HG03354 (cell line): ENCODE data around the gene IL12RB2.

Experiments
- ATAC-seq: cut with Tn5 transposase; IDR thresholded peaks from one replicate; pipeline ENCODE4 v1.9.1; 2021; ENCODE audit warnings: mild to moderate bottlenecking; ENCODE audit not compliant: unreplicated experiment, poor library complexity, severe bottlenecking

The IL12RB2 gene, protein sequence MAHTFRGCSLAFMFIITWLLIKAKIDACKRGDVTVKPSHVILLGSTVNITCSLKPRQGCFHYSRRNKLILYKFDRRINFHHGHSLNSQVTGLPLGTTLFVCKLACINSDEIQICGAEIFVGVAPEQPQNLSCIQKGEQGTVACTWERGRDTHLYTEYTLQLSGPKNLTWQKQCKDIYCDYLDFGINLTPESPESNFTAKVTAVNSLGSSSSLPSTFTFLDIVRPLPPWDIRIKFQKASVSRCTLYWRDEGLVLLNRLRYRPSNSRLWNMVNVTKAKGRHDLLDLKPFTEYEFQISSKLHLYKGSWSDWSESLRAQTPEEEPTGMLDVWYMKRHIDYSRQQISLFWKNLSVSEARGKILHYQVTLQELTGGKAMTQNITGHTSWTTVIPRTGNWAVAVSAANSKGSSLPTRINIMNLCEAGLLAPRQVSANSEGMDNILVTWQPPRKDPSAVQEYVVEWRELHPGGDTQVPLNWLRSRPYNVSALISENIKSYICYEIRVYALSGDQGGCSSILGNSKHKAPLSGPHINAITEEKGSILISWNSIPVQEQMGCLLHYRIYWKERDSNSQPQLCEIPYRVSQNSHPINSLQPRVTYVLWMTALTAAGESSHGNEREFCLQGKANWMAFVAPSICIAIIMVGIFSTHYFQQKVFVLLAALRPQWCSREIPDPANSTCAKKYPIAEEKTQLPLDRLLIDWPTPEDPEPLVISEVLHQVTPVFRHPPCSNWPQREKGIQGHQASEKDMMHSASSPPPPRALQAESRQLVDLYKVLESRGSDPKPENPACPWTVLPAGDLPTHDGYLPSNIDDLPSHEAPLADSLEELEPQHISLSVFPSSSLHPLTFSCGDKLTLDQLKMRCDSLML

DNA sequence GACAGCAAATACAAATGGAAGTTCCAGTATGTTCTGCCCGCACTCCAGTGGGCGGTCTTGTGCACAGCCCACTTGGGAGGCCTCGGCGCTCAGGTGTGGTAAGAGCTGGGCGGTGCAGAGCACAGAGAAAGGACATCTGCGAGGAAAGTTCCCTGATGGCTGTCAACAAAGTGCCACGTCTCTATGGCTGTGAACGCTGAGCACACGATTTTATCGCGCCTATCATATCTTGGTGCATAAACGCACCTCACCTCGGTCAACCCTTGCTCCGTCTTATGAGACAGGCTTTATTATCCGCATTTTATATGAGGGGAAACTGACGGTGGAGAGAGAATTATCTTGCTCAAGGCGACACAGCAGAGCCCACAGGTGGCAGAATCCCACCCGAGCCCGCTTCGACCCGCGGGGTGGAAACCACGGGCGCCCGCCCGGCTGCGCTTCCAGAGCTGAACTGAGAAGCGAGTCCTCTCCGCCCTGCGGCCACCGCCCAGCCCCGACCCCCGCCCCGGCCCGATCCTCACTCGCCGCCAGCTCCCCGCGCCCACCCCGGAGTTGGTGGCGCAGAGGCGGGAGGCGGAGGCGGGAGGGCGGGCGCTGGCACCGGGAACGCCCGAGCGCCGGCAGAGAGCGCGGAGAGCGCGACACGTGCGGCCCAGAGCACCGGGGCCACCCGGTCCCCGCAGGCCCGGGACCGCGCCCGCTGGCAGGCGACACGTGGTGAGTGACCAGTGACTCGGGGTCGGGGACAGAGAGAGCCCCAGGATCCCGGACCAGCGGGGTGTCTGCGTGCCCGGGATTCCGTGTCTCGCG, at the start of gene IL12RB2:
Gene IL12RB2, plus strand, starts transcription at position 623 of the 810 bp plus-strand sequence. CDS start 12,496 bp downstream, outside the sequence.
- no peak for ATAC-seq

DNA sequence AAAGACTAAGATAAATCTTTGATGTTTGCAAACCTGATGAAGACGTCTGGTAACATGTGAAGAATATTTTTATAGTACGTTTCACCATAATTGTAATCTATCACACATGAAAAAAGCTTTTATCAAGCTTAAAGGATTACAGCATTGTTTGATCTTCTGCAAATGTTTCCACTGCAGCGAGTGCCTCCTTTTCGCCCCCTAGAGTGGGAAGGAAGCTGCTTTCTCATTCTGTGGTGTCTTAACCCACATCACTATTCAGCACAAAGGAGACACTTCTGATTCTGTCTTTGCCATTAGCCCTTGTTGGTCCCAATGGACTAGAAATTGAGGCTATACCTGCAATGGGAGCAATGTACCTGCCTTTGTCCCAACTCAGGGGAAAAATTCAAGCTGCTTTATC, 46.0 kb upstream of the IL12RB2 start:
- peak; percentile 48 for ATAC-seq

DNA sequence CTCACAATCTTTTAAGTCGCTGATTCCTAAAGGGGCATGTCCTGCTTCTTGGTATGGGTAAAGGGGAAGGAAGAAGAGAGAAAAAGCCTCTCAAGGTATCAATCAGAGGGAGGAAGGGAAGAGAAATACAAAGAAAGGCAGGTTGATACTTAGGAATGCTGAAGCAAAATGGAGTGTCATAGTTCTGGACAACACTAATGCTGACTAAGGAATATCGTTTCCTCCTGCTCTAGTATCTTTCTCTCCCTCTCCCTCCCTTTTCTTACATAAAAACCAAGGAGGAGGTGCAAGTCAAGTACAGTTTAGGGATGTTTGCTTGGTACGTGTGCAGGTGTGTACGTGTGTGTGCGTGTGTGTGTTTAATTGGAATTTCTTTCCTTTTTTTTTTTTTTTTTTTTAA, 44.9 kb upstream of the IL12RB2 start:
- ATAC-seq: no peak

DNA sequence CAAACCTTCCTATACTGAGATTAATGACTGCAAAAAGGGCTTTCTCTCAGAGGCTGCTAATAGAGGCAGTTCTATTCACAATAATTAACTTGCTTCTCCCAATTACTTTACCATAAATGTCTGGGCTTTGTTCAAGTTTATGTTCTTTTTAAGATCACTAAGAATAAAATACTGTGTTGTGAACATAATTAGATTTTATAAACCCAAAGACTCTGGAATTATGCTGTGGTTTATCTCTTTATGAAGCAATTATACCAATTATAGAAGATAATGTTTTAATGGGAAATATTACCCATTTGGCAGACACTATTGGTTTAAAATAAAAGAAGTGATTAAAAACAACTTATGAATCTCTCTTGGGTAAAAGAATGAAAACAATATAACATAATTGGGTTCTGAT, 43.5 kb upstream of the IL12RB2 start:
- ATAC-seq: no peak

DNA sequence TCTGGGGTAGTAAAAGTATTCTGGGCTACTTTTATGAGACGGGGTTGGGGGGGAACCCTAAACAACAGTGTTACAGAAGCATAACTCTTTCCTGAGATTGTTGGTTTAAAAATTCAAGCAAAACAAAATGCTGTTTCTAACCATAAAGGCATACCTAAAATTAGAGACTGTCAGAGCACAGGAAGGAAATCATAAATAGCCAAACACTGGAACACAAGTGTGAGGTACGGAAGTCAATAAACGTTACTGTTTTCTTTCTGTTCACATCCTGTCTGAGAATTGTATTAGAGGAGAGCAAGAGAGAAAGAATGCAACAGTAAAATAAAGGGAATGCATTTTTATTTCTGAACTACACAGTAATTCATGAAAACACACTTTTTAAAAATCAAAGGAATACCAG, 42.8 kb upstream of the IL12RB2 start:
- ATAC-seq: peak; percentile 63

DNA sequence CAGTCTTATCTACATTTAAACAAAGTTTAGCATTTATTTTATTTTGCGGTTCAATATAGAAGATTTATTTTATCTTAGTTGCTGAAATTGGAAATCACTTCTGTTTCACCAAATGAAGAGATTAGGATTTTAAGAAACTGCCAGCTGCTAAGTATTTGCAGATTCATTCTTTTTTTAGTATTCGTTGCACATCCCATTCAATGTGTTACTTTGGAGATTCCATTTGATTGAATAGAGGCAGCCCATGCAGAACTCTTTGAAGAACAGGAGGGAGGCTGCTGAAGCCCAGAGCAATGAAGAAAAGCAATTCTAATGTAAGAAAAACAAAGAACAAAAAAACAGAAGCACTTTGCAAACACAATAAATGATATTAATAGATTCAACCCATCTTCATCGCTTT, 38.6 kb upstream of the IL12RB2 start:
- no peak for ATAC-seq

DNA sequence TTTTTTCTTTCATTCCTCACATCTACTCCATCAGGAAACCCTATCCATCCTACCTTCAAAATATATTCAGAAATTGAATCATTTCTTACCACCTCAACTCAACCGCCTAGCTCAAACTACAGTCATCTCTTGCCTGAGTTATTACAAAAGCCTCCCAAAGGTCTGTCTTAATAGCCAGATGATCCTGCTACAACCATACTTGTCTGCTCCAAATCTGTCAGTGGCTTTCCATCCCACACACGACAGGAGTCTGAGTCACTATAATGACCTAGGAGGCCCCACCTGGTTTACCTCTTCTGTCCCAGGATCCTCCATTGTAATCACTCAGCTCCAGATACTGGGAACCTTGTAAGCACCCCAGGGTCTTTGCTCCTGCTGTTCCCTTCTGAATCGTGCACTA, 37.1 kb upstream of the IL12RB2 start:
- ATAC-seq: no peak

DNA sequence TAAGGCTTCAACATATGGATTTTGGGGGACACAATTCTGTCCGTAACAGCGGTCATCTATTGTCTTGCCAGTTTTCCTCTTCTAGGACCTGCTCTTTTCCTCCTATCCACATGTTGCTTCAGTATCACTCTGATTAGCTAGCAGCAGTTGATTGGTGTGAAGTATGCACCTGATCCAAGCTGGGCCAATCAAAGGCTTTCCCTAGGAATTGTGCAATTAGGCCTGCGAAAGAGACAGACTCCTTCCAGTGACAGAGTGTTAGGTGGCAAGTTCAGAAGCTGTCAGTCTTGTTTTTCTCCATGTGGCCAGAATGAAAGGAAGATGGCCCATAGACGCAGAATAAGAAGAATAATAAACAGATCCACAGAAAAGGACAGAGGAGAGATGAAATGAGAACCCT, 34.1 kb upstream of the IL12RB2 start:
- no peak for ATAC-seq

DNA sequence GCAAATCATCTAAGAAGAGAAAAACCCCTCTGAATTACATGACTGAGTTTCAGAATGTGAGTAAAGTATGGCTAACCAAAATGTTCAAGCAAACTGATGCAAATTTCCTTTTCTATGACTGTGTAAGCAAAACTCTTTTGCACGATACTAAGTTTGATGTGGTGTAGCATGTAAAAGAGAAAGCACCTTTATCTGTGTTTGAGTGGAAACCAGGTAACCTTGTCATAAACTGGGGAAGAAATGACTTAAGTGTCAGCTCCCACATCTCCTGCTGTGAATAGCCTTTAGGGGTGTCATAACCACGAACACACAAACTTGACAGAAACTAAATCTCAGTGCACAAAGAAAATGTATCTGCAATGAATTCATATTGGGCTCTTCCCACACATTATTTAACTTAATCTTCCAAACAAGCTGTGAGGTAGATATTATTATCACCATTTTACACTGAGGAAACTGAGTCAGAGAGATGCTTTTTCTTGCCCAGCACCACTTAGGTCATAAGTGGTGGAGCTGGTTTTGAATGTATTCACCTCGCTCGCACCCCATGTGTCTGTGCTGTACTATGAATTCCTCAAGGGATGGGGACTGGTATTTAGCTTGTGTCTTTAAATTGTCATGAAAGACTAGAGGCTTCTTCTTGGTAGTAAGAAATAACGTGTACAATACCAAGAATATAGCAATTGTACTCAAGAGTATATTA, 32.9 kb upstream of the IL12RB2 start:
- ATAC-seq: no peak

DNA sequence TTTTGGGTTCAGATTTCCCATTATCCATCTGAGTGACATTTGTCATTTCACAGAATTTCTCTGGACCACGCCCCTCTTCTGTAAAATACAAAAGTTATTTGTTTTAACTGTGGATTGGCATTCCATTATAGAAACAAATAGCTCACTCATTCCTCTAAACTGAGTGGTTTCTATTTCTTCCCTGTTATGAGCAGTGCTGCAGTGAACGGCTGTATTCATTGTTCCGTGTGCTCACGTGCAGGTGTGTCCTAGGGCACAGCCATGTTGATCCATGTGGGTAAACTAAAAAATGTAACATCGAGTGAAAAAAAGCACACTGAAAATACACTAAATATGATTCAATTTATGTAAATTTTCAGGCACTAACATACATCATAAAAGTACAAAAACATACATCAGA, 27.0 kb upstream of the IL12RB2 start:
- ATAC-seq: no peak

DNA sequence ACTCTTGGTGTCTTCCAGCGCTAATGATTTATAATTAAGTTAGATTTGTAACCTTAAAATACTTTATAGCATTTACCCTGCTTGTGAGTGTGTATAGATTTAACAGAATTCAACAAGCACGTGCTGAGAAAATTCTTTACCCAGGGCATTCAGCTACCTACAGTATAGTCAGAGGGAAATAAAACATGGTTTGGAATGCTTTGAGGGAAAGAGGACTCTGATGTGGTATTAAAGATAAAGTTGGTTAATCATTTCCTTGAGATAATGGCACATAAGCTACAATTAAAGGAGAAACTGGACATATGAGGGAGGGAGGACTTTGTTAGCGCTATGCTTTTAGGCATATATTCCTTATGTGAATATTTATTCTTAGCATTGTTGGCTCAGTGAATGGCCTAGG, 26.4 kb upstream of the IL12RB2 start:
- no peak for ATAC-seq

DNA sequence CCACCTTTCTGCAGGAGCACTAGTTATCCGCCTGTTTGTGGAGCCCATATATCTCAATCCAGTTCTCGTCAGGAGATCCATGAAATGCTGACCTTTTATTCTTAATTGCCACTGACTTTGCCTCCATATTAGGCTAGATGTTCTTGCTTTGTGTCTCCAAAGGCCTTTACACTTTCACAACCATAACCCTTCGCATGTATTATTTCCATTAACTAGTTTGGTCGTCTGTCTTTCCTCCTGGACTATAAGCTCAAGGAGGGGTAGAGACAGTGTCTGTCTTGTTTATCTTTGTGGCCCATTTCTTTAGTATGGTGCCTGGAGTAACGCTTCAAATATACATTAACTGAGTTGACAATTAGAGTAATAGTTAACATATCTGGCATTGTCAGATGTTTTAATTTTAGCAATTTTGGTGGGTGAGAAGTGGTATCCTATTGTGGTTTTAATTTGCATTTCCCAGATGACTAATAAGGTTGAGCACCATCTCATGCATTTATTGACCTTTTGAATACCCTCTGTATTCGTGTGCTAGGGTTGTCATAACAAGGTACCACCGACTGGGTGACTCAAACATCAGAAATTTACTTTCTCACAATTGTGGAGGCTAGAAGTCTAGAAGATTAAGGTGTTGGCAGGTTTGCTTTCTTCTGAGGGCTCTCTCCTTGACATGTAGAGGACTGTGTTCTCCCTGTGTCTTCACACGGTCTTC, 21.7 kb upstream of the IL12RB2 start:
- peak; percentile 94 for ATAC-seq

DNA sequence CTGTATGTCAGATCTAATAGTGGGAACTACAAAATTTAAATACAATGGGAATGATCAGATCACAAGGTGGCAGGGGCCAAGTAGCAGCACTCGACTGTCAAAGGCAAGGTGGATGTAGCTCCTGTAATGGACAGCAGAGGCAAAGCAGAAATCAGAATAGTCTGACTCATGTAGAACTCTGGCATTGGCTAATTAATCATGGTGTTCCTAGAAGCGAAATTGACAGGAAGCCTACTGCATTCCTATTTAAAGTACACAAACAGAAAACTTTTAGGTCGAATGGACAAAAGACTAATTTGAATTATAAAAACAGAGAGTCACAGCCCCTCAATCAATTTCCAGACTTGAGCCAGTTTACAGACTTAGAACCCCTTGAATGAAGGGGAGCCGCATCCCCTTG, 17.4 kb upstream of the IL12RB2 start:
- no peak for ATAC-seq

DNA sequence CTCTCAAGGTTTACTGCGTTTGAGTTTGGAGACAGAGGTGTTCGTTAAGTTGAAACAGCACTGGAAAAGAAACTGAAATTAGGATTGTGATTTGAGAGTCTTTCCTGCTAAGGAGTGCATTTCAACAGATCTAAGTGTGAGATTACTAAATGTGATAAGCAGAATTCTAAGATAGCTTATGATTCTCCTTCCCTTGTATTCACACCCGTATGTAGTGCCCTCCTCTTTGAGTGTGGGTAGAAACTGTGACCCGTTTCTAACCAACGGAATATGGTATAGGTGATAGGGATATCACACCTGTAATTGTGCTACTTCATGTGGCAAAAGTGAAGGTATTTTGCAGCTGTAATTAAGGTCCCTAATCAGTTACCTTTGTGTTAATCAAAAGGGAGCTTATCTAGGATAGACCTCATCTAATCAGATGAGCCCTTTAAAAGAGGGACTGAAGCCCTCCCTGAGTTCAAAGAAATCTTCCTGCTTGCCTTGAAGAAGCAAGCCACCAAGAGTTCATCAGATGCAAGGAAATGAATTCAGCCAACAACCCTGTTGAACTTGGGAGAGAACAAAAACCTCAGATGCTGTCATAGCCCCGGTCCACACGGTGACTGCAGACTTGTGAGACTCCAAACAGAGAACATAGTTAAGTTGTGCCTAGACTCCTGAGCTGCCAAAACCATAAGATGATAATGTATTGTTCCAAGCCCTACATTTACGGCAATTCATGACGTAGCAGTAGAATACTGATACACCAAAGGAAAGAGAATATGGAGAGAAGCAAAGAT, 12.6 kb upstream of the IL12RB2 start:
- no peak for ATAC-seq

DNA sequence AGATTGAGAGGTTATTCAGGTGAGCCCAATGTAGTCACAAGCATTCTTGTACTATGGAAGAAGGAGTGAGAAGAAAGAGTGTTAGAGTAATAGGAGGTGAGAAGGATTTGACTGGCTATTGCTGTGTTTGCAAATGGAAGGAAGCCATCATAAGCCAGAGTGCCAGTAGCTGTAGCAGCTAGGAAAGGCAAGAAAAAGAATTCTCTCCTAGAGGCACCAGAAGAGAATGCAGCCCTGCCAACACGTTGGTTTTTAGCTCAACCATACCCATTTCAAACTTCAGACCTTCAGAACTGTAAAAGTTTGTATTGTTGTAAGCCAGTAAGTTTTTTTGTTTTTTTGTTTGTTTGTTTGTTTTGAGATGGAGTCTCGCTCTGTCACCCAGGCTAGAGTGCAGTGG, 8.9 kb upstream of the IL12RB2 start:
- ATAC-seq: no peak

DNA sequence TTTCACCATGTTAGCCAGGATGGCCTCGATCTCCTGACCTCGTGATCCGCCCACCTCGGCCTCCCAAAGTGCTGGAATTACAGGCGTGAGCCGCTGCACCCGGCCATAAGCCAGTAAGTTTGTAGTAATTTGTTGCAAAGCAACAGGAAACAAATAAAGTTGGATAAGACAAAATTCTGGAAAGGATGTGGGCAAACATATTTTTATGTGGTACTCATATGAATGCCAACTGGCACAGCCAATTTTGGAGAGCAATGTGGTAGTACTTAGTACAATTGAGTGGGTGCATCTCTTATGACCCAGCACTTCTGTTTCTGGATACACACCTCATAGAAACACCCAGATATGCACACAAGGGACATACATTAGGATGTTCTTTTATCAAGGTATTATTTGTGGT, 8.4 kb upstream of the IL12RB2 start:
- no peak for ATAC-seq

DNA sequence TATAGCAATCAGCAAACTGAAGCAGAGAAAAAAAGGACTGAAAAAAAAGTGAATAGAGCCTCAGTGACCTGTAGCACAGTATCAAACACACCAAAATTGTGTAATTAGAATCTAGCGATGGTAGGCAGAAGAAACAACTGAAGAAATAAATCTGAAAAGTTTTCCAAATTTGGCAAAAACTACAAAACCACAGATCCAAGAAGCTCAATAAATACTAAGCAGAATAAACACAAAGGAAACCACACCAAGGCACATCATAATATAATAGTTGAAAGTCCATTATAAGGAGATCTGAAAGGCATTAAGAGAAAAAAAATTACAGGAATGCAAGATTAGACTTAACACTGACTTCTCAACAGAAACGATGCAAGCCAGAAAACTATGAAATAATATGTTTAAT, 7.1 kb upstream of the IL12RB2 start:
- ATAC-seq: no peak

DNA sequence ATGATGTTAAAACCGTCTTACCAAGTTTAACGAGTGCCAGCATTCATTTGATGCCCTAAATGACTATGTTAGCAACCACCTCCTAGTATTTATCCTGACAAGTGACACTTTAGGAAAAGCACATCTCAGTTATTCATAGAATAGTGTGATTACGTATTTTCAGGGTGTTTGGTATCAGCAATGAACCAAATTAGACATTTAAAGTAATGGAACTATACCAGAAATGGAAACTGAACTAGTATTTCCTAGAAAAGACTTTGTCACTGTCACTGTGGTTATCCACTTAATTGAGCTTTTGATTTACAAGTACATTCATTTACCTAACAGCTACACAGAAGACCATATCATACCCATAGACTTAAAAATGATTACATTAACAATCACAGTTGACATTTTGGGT, 3.6 kb upstream of the IL12RB2 start:
- no peak for ATAC-seq
